Esophagus muscularis mucosa (tissue), 4 donors: ENCODE data around the gene MACROD2. TPM values are rescaled to one million over a fixed set of nuclear protein-coding genes. Genes with fewer than 3 reads are reported as not detected.

Experiments used
- DNase-seq: peaks from one replicate; pipeline ENCODE4 v3.0.0-alpha.2; 2017; ENCODE audit errors: extremely low spot score
- H3K27ac ChIP-seq, 4 donors: fragments of 200-600 bp; sonication (generic); replicated peaks in 1 of 4; 1 replicate in 3 of 4; 2 replicates in 1 of 4; pipeline ENCODE4 v1.5.1; 2016 to 2019; ENCODE audit warnings: mild to moderate bottlenecking in 1 of 4
- H3K27me3 ChIP-seq, 4 donors: fragments of 200-600 bp; sonication (generic); one replicate each; pipeline versions ENCODE4 v1.5.1 to v1.6.0; 2016 to 2019
- H3K36me3 ChIP-seq, 4 donors: fragments of 200-600 bp; sonication (generic); one replicate each; pipeline ENCODE4 v1.5.1; 2016 to 2019
- H3K4me1 ChIP-seq, 4 donors: fragments of 200-600 bp; sonication (generic); one replicate each; pipeline ENCODE4 v1.5.1; 2016 to 2019
- H3K4me3 ChIP-seq, 4 donors: fragments of 200-600 bp; sonication (generic); 1 replicate in 2 of 4; 2 replicates in 2 of 4; pipeline ENCODE4 v1.5.1; 2016 to 2019; ENCODE audit warnings: mild to moderate bottlenecking in 4 of 4, moderate library complexity in 1 of 4
- H3K9me3 ChIP-seq, 4 donors: fragments of 200-600 bp; sonication (generic); 1 replicate in 3 of 4; 2 replicates in 1 of 4; pipeline ENCODE4 v1.5.1; 2016 to 2019
- CTCF ChIP-seq, 3 experiments: fragments of 200-600 bp in 2 of 3; fragments of 450-650 bp in 1 of 3; sonication (generic) in 2 of 3; IDR thresholded peaks; one replicate each; pipeline ENCODE4 v1.5.1; 2017 to 2019; ENCODE audit warnings: antibody characterized with exemption in 3 of 3, mild to moderate bottlenecking in 2 of 3, moderate library complexity in 1 of 3
- EP300 ChIP-seq: sonication (generic); formaldehyde crosslinking; IDR thresholded peaks from one replicate; pipeline ENCODE4 v1.6.1; 2017; ENCODE audit warnings: antibody characterized with exemption
- POLR2A ChIP-seq: fragments of 450-650 bp; IDR thresholded peaks from one replicate; pipeline ENCODE4 v1.6.1; 2017; ENCODE audit warnings: antibody characterized with exemption, moderate library complexity, mild to moderate bottlenecking, low read depth
- POLR2AphosphoS5 ChIP-seq, 2 donors: sonication (generic); formaldehyde crosslinking; IDR thresholded peaks; one replicate each; pipeline ENCODE4 v1.6.1; 2017; ENCODE audit warnings: antibody characterized with exemption in 2 of 2
- WGBS: methylation state at CpG from one replicate; pipeline ENCODE4 v1.1.5; 2018; 5-methylcytosine and 5-hydroxymethylcytosine counted together
- intact Hi-C: fragments of 100-400 bp; cut with DNase I; formaldehyde crosslinking; loops from one replicate; pipeline ENCODE4 v1.15.1; 2023
- total RNA-seq, 4 donors: library from RNA; depleted of rRNA; stranded (reverse); fragments of >200 nt; gene quantifications; one replicate each; pipeline versions ENCODE4 v1.1.0 to v1.2.1, GENCODE V29; 2016

The MACROD2 gene
- total RNA-seq, 4 donors from 2014 or later, result 1.4 to 3.6 (median 2.6) TPM

- H3K36me3 ChIP-seq, result no peaks in the 10 kb centered on the region
- TF ChIP-seq CTCF (IDR thresholded peaks at IDR 0.05) (no peak), POLR2AphosphoS5 (IDR thresholded peaks at IDR 0.05) (no peak), POLR2A (no peak)
- H3K27me3 ChIP-seq, result no peaks in the 10 kb centered on the region
- no peak for DNase-seq
- intact Hi-C loops, result no loop called here
- H3K4me1 ChIP-seq, result no peaks in the 10 kb centered on the region
- 91% methylated on average over 2 of the region's 2 CpGs for WGBS
- no peak overlapping the region for H3K4me3 ChIP-seq
- H3K9me3 ChIP-seq, result peaks cover 0 to 8% (median 0%) of the 10 kb centered on the region in 4 donors
- no peak overlapping the region for H3K27ac ChIP-seq
Observed at GRCh38 chr20:14807224-14807623, 811.9 kb downstream of the MACROD2 start.

- H3K27ac ChIP-seq, result no peak overlapping the region
- peaks cover 0 to 8% (median 0%) of the 10 kb centered on the region in 4 donors for H3K9me3 ChIP-seq
- no peak overlapping the region for H3K4me3 ChIP-seq
- no peak for DNase-seq
- intact Hi-C loops, result no loop called here
- no peaks in the 10 kb centered on the region for H3K27me3 ChIP-seq
- 94% methylated on average over 2 of the region's 2 CpGs for WGBS
- no peaks in the 10 kb centered on the region for H3K4me1 ChIP-seq
- no peaks in the 10 kb centered on the region for H3K36me3 ChIP-seq
- TF ChIP-seq POLR2A (no peak), POLR2AphosphoS5 (IDR thresholded peaks at IDR 0.05) (no peak), CTCF (IDR thresholded peaks at IDR 0.05) (no peak), EP300 (no peak)
Observed at GRCh38 chr20:14815340-14815739, 820.0 kb downstream of the MACROD2 start.

- 96% methylated on average over 1 of the region's 1 CpG for WGBS
- no peak overlapping the region for H3K4me3 ChIP-seq
- H3K9me3 ChIP-seq, result no peaks in the 10 kb centered on the region
- no peaks in the 10 kb centered on the region for H3K36me3 ChIP-seq
- DNase-seq, result no peak
- TF ChIP-seq EP300 (no peak), CTCF (IDR thresholded peaks at IDR 0.05) (no peak), POLR2AphosphoS5 (IDR thresholded peaks at IDR 0.05) (no peak), POLR2A (no peak)
- no peak overlapping the region for H3K27ac ChIP-seq
- no peaks in the 10 kb centered on the region for H3K27me3 ChIP-seq
- H3K4me1 ChIP-seq, result no peaks in the 10 kb centered on the region
- intact Hi-C loops, result no loop called here
Observed at GRCh38 chr20:14816471-14816870, 821.2 kb downstream of the MACROD2 start.

- Histone ChIP-seq H3K27me3 (no peaks in the 10 kb centered on the region), H3K27ac (no peak overlapping the region), H3K4me3 (no peak overlapping the region), H3K36me3 (no peaks in the 10 kb centered on the region), H3K4me1 (no peaks in the 10 kb centered on the region), H3K9me3 (no peaks in the 10 kb centered on the region)
- whole genome bisulfite sequencing, result 74% methylated on average over 3 of the region's 3 CpGs
- TF ChIP-seq CTCF (IDR thresholded peaks at IDR 0.05) (no peak), POLR2A (no peak), POLR2AphosphoS5 (IDR thresholded peaks at IDR 0.05) (no peak), EP300 (no peak)
- no peak for DNase-seq
- intact Hi-C loops, result no loop called here
Observed at GRCh38 chr20:14817101-14817500, 821.8 kb downstream of the MACROD2 start.

GRCh38 chr20:14820771-14821170, 825.5 kb downstream of the MACROD2 start:
- H3K27ac ChIP-seq, result no peak overlapping the region
- H3K36me3 ChIP-seq, result no peaks in the 10 kb centered on the region
- H3K4me1 ChIP-seq, result no peaks in the 10 kb centered on the region
- 98% methylated on average over 9 of the region's 9 CpGs for whole genome bisulfite sequencing
- intact Hi-C loops, result no loop called here
- no peak for DNase-seq
- no peaks in the 10 kb centered on the region for H3K27me3 ChIP-seq
- H3K4me3 ChIP-seq, result no peak overlapping the region
- no peaks in the 10 kb centered on the region for H3K9me3 ChIP-seq
- no peak for TF ChIP-seq POLR2A
- no peak for TF ChIP-seq CTCF (IDR thresholded peaks at IDR 0.05)
- TF ChIP-seq EP300, result no peak
- TF ChIP-seq POLR2AphosphoS5 (IDR thresholded peaks at IDR 0.05), result no peak
